Natural killer cell (primary cell): ENCODE measurements around the gene LIPA. TPM values are rescaled to one million over a fixed set of nuclear protein-coding genes. Genes with fewer than 3 reads are reported as not detected.

Experiments used
- ATAC-seq, 3 donors: fragments of 150-1000 bp in 2 of 3; fragments of 200-7000 bp in 1 of 3; cut with Tn5 transposase; 1 replicate in 1 of 3; 2 replicates in 2 of 3; pipeline ENCODE4 v1.10.0; 2021; ENCODE audit warnings: mild to moderate bottlenecking in 2 of 3, moderate library complexity in 2 of 3
- DNase-seq, 2 donors: peaks; one replicate each; pipeline versions ENCODE4 v3.0.0 to v3.0.0-alpha.2; 2013 to 2021; ENCODE audit warnings: mixed read lengths in 1 of 2
- H3K27ac ChIP-seq: one replicate; pipeline ENCODE4 v1.5.1; 2013; ENCODE audit warnings: mild to moderate bottlenecking, low read length
- H3K27me3 ChIP-seq: one replicate; pipeline ENCODE4 v1.6.1; 2013; ENCODE audit warnings: low read length; ENCODE audit not compliant: control insufficient read depth, insufficient read depth
- H3K36me3 ChIP-seq: one replicate; pipeline ENCODE4 v1.6.1; 2013; ENCODE audit warnings: low read length; ENCODE audit not compliant: control insufficient read depth, insufficient read depth
- H3K4me1 ChIP-seq: one replicate; pipeline ENCODE4 v1.6.1; 2013; ENCODE audit warnings: low read length; ENCODE audit not compliant: control insufficient read depth, insufficient read depth
- H3K4me3 ChIP-seq: one replicate; pipeline ENCODE4 v1.5.1; 2013; ENCODE audit warnings: low read length
- H3K9me3 ChIP-seq: one replicate; pipeline ENCODE4 v1.6.1; 2013; ENCODE audit warnings: low read length; ENCODE audit not compliant: control insufficient read depth, insufficient read depth
- H3K27ac Mint-ChIP-seq, 2 donors: one replicate each; pipeline ENCODE4 v1.8.0; 2022; ENCODE audit warnings: mild to moderate bottlenecking in 2 of 2, mixed read lengths in 2 of 2, moderate library complexity in 1 of 2
- H3K27me3 Mint-ChIP-seq, 2 donors: one replicate each; pipeline ENCODE4 v1.8.0; 2022; ENCODE audit warnings: low read depth in 2 of 2, mixed read lengths in 2 of 2
- H3K36me3 Mint-ChIP-seq: one replicate; pipeline ENCODE4 v1.8.0; 2022; ENCODE audit warnings: mixed read lengths
- H3K4me1 Mint-ChIP-seq, 2 donors: one replicate each; pipeline ENCODE4 v1.8.0; 2022; ENCODE audit warnings: mixed read lengths in 2 of 2
- H3K4me3 Mint-ChIP-seq: one replicate; pipeline ENCODE4 v1.8.0; 2022; ENCODE audit warnings: mild to moderate bottlenecking, moderate library complexity, mixed read lengths
- H3K9me3 Mint-ChIP-seq, 2 donors: one replicate each; pipeline ENCODE4 v1.8.0; 2022; ENCODE audit warnings: mixed read lengths in 2 of 2
- WGBS: methylation state at CpG from one replicate; pipeline ENCODE4 v1.1.7; 2013; ENCODE audit warnings: missing lambda C conversion rate; ENCODE audit not compliant: insufficient coverage; 5-methylcytosine and 5-hydroxymethylcytosine counted together
- intact Hi-C: fragments of 100-400 bp; cut with micrococcal nuclease; formaldehyde crosslinking; loops from one replicate; pipeline ENCODE4 v1.14.2; 2022
- total RNA-seq, 4 donors: library from RNA; stranded (reverse); fragments of 120-200 nt in 1 of 4; gene quantifications; one replicate each; pipeline versions ENCODE4 v1.2.3 to v1.2.4, GENCODE V29; 2013 to 2022
- TF ChIP-seq, protein P1 (sequence below): fragments of 200-600 bp; IDR thresholded peaks from one replicate; pipeline ENCODE4 v1.8.0; 2022; ENCODE audit warnings: antibody characterized with exemption

The LIPA gene
- total RNA-seq, 3 donors from 2014 or later (not counting 1 experiment from before 2014, with no cell fraction given) = 41.0 to 43.3 (median 41.1) TPM

DNA sequence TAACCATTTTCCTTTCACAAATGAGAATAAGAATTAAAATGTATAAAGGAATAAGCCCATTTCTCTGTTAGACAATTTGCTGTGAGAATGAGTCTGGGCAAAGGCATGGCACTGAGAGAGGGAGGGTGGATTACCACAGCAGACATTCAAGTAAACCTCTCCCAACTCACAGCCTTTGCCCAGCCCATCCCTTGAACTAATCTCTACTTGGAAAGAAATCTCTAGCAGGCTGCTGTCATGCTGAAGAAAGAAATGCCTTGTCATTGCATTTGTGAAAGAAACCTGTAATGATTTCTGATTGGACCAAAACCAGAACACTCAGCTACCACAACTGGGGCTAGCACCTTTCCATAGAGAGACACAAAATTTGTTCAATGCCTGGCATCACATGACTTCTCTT lies 83.7 kb downstream of the LIPA start:
- peaks cover 16 to 64% of the 10 kb centered on the region in 2 donors for H3K27me3 Mint-ChIP-seq

DNA sequence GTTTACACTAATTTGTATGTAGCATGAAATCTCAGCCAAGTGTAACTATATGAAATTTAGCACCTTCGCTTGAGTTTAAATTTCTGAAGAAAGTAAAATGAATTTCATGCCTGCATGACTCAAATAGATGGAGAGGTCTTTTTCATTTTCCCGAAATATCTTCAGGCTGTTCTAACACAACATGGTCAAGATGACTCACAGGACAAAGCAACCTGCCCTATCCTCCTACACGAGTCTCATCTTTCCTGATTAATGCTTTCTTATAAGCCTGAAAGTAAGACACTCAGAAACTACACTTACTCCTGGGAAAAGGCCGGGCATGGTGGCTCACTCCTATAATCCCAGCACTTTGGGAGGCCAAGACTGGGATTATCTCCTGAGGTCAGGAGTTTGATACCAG lies 85.7 kb downstream of the LIPA start:
- H3K36me3 ChIP-seq = no peaks in the 10 kb centered on the region
- Mint-ChIP-seq H3K27ac (no peak overlapping the region), H3K4me1 (peaks cover 8 to 10% of the 10 kb centered on the region in 2 donors), H3K9me3 (no peaks in the 10 kb centered on the region), H3K4me3 (no peak overlapping the region), H3K36me3 (no peaks in the 10 kb centered on the region), H3K27me3 (peaks cover 12 to 45% of the 10 kb centered on the region in 2 donors)
- H3K27me3 ChIP-seq = no peaks in the 10 kb centered on the region
- H3K4me1 ChIP-seq = no peaks in the 10 kb centered on the region
- ATAC-seq (no peak), DNase-seq (no peak)
- TF ChIP-seq, protein P1, sequence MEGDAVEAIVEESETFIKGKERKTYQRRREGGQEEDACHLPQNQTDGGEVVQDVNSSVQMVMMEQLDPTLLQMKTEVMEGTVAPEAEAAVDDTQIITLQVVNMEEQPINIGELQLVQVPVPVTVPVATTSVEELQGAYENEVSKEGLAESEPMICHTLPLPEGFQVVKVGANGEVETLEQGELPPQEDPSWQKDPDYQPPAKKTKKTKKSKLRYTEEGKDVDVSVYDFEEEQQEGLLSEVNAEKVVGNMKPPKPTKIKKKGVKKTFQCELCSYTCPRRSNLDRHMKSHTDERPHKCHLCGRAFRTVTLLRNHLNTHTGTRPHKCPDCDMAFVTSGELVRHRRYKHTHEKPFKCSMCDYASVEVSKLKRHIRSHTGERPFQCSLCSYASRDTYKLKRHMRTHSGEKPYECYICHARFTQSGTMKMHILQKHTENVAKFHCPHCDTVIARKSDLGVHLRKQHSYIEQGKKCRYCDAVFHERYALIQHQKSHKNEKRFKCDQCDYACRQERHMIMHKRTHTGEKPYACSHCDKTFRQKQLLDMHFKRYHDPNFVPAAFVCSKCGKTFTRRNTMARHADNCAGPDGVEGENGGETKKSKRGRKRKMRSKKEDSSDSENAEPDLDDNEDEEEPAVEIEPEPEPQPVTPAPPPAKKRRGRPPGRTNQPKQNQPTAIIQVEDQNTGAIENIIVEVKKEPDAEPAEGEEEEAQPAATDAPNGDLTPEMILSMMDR = no peak
- no peak overlapping the region for H3K27ac ChIP-seq
- 88% methylated on average over 4 of the region's 4 CpGs for WGBS
- H3K9me3 ChIP-seq = no peaks in the 10 kb centered on the region
- no peak overlapping the region for H3K4me3 ChIP-seq
- intact Hi-C loops = no loop called here

More for the DNA sequence above, 83.7 kb downstream of the LIPA start:
- H3K4me1 Mint-ChIP-seq = peaks cover 8 to 10% of the 10 kb centered on the region in 2 donors
- no peaks in the 10 kb centered on the region for H3K4me1 ChIP-seq
- H3K4me3 Mint-ChIP-seq = no peak overlapping the region
- no peak overlapping the region for H3K4me3 ChIP-seq
- no peak overlapping the region for H3K27ac ChIP-seq
- H3K9me3 Mint-ChIP-seq = no peaks in the 10 kb centered on the region
- intact Hi-C loops = no loop called here
- TF ChIP-seq, protein P1 = no peak
- no peaks in the 10 kb centered on the region for H3K9me3 ChIP-seq
- H3K36me3 ChIP-seq = no peaks in the 10 kb centered on the region
- no peak for ATAC-seq
- no peaks in the 10 kb centered on the region for H3K36me3 Mint-ChIP-seq
- no peak overlapping the region for H3K27ac Mint-ChIP-seq
- peaks cover 2% of the 10 kb centered on the region for H3K27me3 ChIP-seq
- DNase-seq = no peak

DNA sequence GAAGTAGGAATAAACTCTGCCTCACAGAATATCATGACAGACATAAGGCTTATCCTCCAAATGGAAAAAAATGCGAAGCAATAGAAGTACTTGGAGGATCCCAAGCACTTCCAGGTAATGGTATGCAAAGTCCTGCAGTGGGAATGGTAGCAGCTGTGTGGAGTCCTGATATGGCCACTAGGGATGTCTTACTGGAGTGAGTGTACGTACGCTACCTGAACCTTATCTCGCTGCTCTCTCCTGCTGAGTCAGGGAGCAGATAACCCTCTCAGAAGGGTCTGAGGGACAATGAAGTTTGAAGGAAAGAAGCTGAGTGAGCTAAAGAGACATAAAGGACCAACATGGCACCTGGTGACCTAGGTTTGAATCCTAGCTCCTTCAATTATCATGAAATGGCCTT lies 86.7 kb downstream of the LIPA start:
- DNase-seq (no peak), ATAC-seq (no peak)
- Mint-ChIP-seq H3K9me3 (no peaks in the 10 kb centered on the region), H3K36me3 (no peaks in the 10 kb centered on the region), H3K4me1 (peaks cover 8 to 10% of the 10 kb centered on the region in 2 donors), H3K27ac (no peak overlapping the region), H3K4me3 (no peak overlapping the region), H3K27me3 (peaks cover 12 to 45% of the 10 kb centered on the region in 2 donors)
- H3K36me3 ChIP-seq = no peaks in the 10 kb centered on the region
- no peaks in the 10 kb centered on the region for H3K9me3 ChIP-seq
- no peak overlapping the region for H3K27ac ChIP-seq
- H3K4me3 ChIP-seq = no peak overlapping the region
- TF ChIP-seq, protein P1 = no peak
- 92% methylated on average over 4 of the region's 4 CpGs for WGBS
- intact Hi-C loops = no loop called here
- no peaks in the 10 kb centered on the region for H3K4me1 ChIP-seq
- no peaks in the 10 kb centered on the region for H3K27me3 ChIP-seq

DNA sequence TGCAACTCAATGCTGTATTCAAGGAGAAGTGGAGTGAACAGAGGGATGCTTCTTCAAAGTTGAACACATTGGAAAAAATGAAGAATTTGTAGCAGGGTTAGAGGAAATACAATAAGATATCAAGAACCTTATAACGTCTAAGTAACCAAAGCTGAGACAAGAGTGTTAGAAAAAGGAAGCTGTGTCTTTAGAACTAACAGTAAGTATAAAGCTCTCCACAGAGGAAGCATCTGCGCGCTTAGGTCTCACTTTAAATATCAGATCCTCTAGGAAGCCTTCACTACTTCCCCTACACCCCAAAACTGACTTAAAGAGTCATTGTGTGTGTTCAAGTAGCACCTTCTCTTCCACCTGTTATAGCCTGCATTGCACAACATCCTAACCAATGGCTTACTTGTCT lies 87.5 kb downstream of the LIPA start:
- peak overlapping the region; percentile 81 for H3K4me3 Mint-ChIP-seq
- TF ChIP-seq, protein P1 = no peak
- no peaks in the 10 kb centered on the region for H3K9me3 ChIP-seq
- no peaks in the 10 kb centered on the region for H3K27me3 ChIP-seq
- 31% methylated on average over 2 of the region's 3 CpGs for WGBS
- peak overlapping the region in 1 of 2 donors; percentile 68 for H3K27ac Mint-ChIP-seq
- ATAC-seq (peak in 2 of 3 donors; percentile 21 to 33), DNase-seq (peak in 1 of 2 donors; percentile 17)
- intact Hi-C loops = no loop called here
- peaks cover 12 to 39% of the 10 kb centered on the region in 2 donors for H3K27me3 Mint-ChIP-seq
- H3K9me3 Mint-ChIP-seq = no peaks in the 10 kb centered on the region
- H3K4me3 ChIP-seq = no peak overlapping the region
- no peaks in the 10 kb centered on the region for H3K36me3 ChIP-seq
- peaks cover 8 to 10% of the 10 kb centered on the region in 2 donors for H3K4me1 Mint-ChIP-seq
- H3K36me3 Mint-ChIP-seq = no peaks in the 10 kb centered on the region
- H3K27ac ChIP-seq = no peak overlapping the region
- no peaks in the 10 kb centered on the region for H3K4me1 ChIP-seq
